ENCODE measurements around the gene PTPRM.

The PTPRM gene

DNA sequence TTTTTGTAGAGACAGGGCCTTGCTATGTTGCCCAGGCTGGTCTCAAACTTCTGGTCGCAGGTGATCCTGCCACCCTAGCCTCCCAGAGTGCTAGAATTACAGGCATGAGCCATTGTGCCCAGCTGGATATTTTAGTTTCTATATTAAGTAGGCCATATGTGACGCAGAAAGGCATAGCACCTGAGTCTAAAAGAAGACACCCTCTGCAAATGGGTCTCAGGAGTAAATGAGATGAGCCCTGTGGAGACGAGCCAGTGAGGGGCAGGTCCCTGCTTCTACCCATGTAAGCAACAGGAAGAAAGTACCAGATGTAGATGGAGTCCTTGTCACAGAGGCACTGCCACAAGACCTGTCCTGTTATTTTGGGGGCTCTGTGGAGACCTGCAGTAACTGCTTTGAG lies 322.4 kb downstream of the PTPRM start:
- H3K4me2 ChIP-seq (ENCODE audit: low read depth, low read length, poor library complexity, severe bottlenecking) = no peak overlapping the region

DNA sequence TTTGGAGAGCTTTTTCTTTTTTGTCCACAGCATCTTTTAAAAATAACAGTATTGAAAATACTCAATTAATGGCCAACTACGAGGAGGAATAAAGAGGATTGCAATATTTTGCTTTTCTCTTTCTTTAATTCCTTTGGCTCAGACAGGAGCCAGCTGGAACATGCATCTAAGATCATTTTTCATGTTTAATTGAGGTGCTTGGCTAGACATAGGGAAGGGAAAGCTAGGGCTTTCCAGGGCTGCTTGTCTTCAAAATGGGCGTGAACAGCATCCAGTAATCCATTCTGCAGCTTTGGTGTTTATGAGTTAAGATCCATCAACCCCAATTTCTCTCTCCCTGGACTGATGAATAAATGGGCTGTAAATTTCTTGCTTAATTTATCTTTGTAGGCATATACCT lies 323.0 kb downstream of the PTPRM start:
- TF ChIP-seq, protein P1, sequence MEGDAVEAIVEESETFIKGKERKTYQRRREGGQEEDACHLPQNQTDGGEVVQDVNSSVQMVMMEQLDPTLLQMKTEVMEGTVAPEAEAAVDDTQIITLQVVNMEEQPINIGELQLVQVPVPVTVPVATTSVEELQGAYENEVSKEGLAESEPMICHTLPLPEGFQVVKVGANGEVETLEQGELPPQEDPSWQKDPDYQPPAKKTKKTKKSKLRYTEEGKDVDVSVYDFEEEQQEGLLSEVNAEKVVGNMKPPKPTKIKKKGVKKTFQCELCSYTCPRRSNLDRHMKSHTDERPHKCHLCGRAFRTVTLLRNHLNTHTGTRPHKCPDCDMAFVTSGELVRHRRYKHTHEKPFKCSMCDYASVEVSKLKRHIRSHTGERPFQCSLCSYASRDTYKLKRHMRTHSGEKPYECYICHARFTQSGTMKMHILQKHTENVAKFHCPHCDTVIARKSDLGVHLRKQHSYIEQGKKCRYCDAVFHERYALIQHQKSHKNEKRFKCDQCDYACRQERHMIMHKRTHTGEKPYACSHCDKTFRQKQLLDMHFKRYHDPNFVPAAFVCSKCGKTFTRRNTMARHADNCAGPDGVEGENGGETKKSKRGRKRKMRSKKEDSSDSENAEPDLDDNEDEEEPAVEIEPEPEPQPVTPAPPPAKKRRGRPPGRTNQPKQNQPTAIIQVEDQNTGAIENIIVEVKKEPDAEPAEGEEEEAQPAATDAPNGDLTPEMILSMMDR (IDR thresholded peaks at IDR 0.05; ENCODE audit: insufficient read depth, low read length, poor library complexity, severe bottlenecking) = no peak
- no peak for TF ChIP-seq EZH2phosphoT487 (conservative IDR thresholded peaks at IDR 0.05; ENCODE audit: low read length)

More for the DNA sequence above, 322.4 kb downstream of the PTPRM start:
- Histone ChIP-seq H3K36me3 (ENCODE audit: low read length) (no peaks in the 10 kb centered on the region), H2AFZ (ENCODE audit: low read depth, low read length, severe bottlenecking) (no peak overlapping the region), H3F3A (ENCODE audit: insufficient read depth) (no peaks in the 10 kb centered on the region), H3K4me3 (ENCODE audit: insufficient read depth, low read length, poor library complexity, severe bottlenecking) (no peak overlapping the region), H3K9me3 (ENCODE audit: insufficient read depth, low read length) (no peaks in the 10 kb centered on the region), H3K9ac (ENCODE audit: low read length) (no peak overlapping the region), H4K20me1 (ENCODE audit: low read depth, low read length) (no peaks in the 10 kb centered on the region), H3K79me2 (ENCODE audit: insufficient read depth, low read length) (no peaks in the 10 kb centered on the region), H3K27ac (ENCODE audit: low read depth, low read length) (no peak overlapping the region), H3K27me3 (ENCODE audit: low read length) (no peaks in the 10 kb centered on the region), H3K9me2 (replicated peaks; ENCODE audit: insufficient read depth, low read length) (no peaks in the 10 kb centered on the region)
- TF ChIP-seq EZH2phosphoT487 (conservative IDR thresholded peaks at IDR 0.05; ENCODE audit: low read length) = no peak
- TF ChIP-seq, protein P1 (IDR thresholded peaks at IDR 0.05; ENCODE audit: insufficient read depth, low read length, poor library complexity, severe bottlenecking) = no peak

DNA sequence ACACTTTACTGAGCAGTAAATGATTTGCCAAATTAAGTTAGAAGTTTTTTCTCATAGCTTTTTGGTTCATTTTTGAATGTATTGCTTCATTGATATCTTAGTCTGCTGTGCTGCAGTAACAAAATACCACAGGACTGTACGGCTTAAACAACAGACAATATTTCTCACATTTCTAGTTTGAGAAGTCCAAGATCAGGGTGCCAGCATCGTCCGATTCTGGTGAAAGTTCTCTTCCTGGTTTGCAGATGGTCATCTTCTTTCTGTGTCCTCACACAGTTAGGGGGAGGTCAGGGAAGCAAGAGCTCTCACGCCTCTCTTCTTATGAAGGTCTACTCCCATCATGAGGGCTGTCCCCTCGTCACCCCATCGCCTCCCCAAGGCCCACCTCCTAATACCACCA lies 325.4 kb downstream of the PTPRM start:
- no peak overlapping the region for H2AFZ ChIP-seq (ENCODE audit: low read depth, low read length, severe bottlenecking)

More for the DNA sequence above, 323.0 kb downstream of the PTPRM start:
- H3K79me2 ChIP-seq (ENCODE audit: insufficient read depth, low read length) = no peaks in the 10 kb centered on the region
- H3F3A ChIP-seq (ENCODE audit: insufficient read depth) = no peaks in the 10 kb centered on the region
- no peak overlapping the region for H3K9ac ChIP-seq (ENCODE audit: low read length)
- no peak overlapping the region for H3K27ac ChIP-seq (ENCODE audit: low read depth, low read length)
- H4K20me1 ChIP-seq (ENCODE audit: low read depth, low read length) = no peaks in the 10 kb centered on the region
- H3K9me3 ChIP-seq (ENCODE audit: insufficient read depth, low read length) = no peaks in the 10 kb centered on the region
- no peak overlapping the region for H3K4me2 ChIP-seq (ENCODE audit: low read depth, low read length, poor library complexity, severe bottlenecking)
- no peaks in the 10 kb centered on the region for H3K9me2 ChIP-seq (replicated peaks; ENCODE audit: insufficient read depth, low read length)
- H3K4me3 ChIP-seq (ENCODE audit: insufficient read depth, low read length, poor library complexity, severe bottlenecking) = no peak overlapping the region
- H3K27me3 ChIP-seq (ENCODE audit: low read length) = no peaks in the 10 kb centered on the region
- H2AFZ ChIP-seq (ENCODE audit: low read depth, low read length, severe bottlenecking) = no peak overlapping the region
- H3K36me3 ChIP-seq (ENCODE audit: low read length) = no peaks in the 10 kb centered on the region

More for the DNA sequence above, 325.4 kb downstream of the PTPRM start:
- no peaks in the 10 kb centered on the region for H3K9me3 ChIP-seq (ENCODE audit: insufficient read depth, low read length)
- no peaks in the 10 kb centered on the region for H4K20me1 ChIP-seq (ENCODE audit: low read depth, low read length)
- no peaks in the 10 kb centered on the region for H3K9me2 ChIP-seq (replicated peaks; ENCODE audit: insufficient read depth, low read length)
- H3K4me3 ChIP-seq (ENCODE audit: insufficient read depth, low read length, poor library complexity, severe bottlenecking) = no peak overlapping the region
- no peaks in the 10 kb centered on the region for H3K27me3 ChIP-seq (ENCODE audit: low read length)
- H3K36me3 ChIP-seq (ENCODE audit: low read length) = no peaks in the 10 kb centered on the region
- no peaks in the 10 kb centered on the region for H3K79me2 ChIP-seq (ENCODE audit: insufficient read depth, low read length)
- H3K9ac ChIP-seq (ENCODE audit: low read length) = no peak overlapping the region
- TF ChIP-seq, protein P1 (IDR thresholded peaks at IDR 0.05; ENCODE audit: insufficient read depth, low read length, poor library complexity, severe bottlenecking) = no peak
- TF ChIP-seq EZH2phosphoT487 (conservative IDR thresholded peaks at IDR 0.05; ENCODE audit: low read length) = no peak
- H3F3A ChIP-seq (ENCODE audit: insufficient read depth) = no peaks in the 10 kb centered on the region
- H3K27ac ChIP-seq (ENCODE audit: low read depth, low read length) = no peak overlapping the region
- H3K4me2 ChIP-seq (ENCODE audit: low read depth, low read length, poor library complexity, severe bottlenecking) = no peak overlapping the region

Data from SU-DHL-6 (cell line).